ENCODE results near the gene CDK14.

CDK14 gene

GRCh38 chr7:90706072-90706716 lies 110.1 kb downstream of the CDK14 start:
- no peak for TF ChIP-seq CTCF (conservative IDR thresholded peaks at IDR 0.05)
- peak overlapping the region; percentile 43 for H3K27ac ChIP-seq

GRCh38 chr7:90708841-90709317 lies 112.8 kb downstream of the CDK14 start:
- TF ChIP-seq CTCF (conservative IDR thresholded peaks at IDR 0.05), result peak; percentile 52
- H3K27ac ChIP-seq, result peak overlapping the region; percentile 68

- TF ChIP-seq CTCF (conservative IDR thresholded peaks at IDR 0.05), result no peak
- H3K27ac ChIP-seq, result peak overlapping the region; percentile 68
Measured at GRCh38 chr7:90709501-90710465, 113.7 kb downstream of the CDK14 start.

- TF ChIP-seq CTCF (conservative IDR thresholded peaks at IDR 0.05), result no peak
- H3K27ac ChIP-seq, result peak overlapping the region; percentile 68
Measured at GRCh38 chr7:90710466-90710850, 114.3 kb downstream of the CDK14 start.

GRCh38 chr7:90713628-90714027 lies 117.5 kb downstream of the CDK14 start:
- H3K27ac ChIP-seq, result no peak overlapping the region
- TF ChIP-seq CTCF (conservative IDR thresholded peaks at IDR 0.05), result no peak

GRCh38 chr7:90715067-90715466 lies 118.9 kb downstream of the CDK14 start:
- TF ChIP-seq CTCF (conservative IDR thresholded peaks at IDR 0.05), result no peak
- H3K27ac ChIP-seq, result no peak overlapping the region

GRCh38 chr7:90717296-90718060 lies 121.4 kb downstream of the CDK14 start:
- no peak for TF ChIP-seq CTCF (conservative IDR thresholded peaks at IDR 0.05)
- H3K27ac ChIP-seq, result peak overlapping the region; percentile 71
